Right atrium auricular region (tissue), 2 donors: ENCODE measurements around the gene FOLR2. TPM values are rescaled to one million over a fixed set of nuclear protein-coding genes. Genes with fewer than 3 reads are reported as not detected.
"Not testable (repeated sequence)": the region's sequence is repeated elsewhere in the genome, so short reads cannot be mapped to it uniquely, and the experiment has no call there.

Experiments used
- DNase-seq: peaks from one replicate; pipeline ENCODE4 v3.0.0-alpha.2; 2019; ENCODE audit warnings: low spot score
- H3K27ac ChIP-seq, 2 donors: fragments of 200-600 bp; sonication (generic); 1 replicate in 1 of 2; 2 replicates in 1 of 2; pipeline ENCODE4 v1.5.1; 2016 to 2019
- H3K27me3 ChIP-seq, 2 donors: fragments of 200-600 bp; sonication (generic); one replicate each; pipeline versions ENCODE4 v1.5.1 to v1.6.0; 2017 to 2019
- H3K36me3 ChIP-seq: fragments of 200-600 bp; sonication (generic); one replicate; pipeline ENCODE4 v1.5.1; 2016
- H3K4me1 ChIP-seq, 2 donors: fragments of 200-600 bp; sonication (generic); one replicate each; pipeline versions ENCODE4 v1.5.1 to v1.6.0; 2017 to 2019
- H3K4me3 ChIP-seq, 2 donors: fragments of 200-600 bp; sonication (generic); 1 replicate in 1 of 2; 2 replicates in 1 of 2; pipeline ENCODE4 v1.5.1; 2017 to 2019; ENCODE audit warnings: mild to moderate bottlenecking in 1 of 2, moderate library complexity in 1 of 2
- H3K9me3 ChIP-seq, 2 donors: fragments of 200-600 bp; sonication (generic); one replicate each; pipeline ENCODE4 v1.5.1; 2019
- total RNA-seq, 2 donors: library from RNA; depleted of rRNA; stranded (reverse); fragments of >200 nt; gene quantifications; one replicate each; pipeline ENCODE4 v1.1.0, GENCODE V29; 2016
- TF ChIP-seq, protein P1 (sequence below), 2 donors: fragments of 200-600 bp; sonication (generic); IDR thresholded peaks; one replicate each; pipeline ENCODE4 v1.5.1; 2019; ENCODE audit warnings: antibody characterized with exemption in 2 of 2

The FOLR2 gene
- total RNA-seq, 2 donors from 2014 or later: 10.8 to 32.5 TPM

GRCh38 chr11:72190631-72191071 is 25.9 kb upstream of the FOLR2 start:
- TF ChIP-seq, protein P1, sequence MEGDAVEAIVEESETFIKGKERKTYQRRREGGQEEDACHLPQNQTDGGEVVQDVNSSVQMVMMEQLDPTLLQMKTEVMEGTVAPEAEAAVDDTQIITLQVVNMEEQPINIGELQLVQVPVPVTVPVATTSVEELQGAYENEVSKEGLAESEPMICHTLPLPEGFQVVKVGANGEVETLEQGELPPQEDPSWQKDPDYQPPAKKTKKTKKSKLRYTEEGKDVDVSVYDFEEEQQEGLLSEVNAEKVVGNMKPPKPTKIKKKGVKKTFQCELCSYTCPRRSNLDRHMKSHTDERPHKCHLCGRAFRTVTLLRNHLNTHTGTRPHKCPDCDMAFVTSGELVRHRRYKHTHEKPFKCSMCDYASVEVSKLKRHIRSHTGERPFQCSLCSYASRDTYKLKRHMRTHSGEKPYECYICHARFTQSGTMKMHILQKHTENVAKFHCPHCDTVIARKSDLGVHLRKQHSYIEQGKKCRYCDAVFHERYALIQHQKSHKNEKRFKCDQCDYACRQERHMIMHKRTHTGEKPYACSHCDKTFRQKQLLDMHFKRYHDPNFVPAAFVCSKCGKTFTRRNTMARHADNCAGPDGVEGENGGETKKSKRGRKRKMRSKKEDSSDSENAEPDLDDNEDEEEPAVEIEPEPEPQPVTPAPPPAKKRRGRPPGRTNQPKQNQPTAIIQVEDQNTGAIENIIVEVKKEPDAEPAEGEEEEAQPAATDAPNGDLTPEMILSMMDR (IDR thresholded peaks at IDR 0.05): no peak
- H3K27me3 ChIP-seq: no peaks in the 10 kb centered on the region
- H3K4me3 ChIP-seq: no peak overlapping the region
- H3K9me3 ChIP-seq: no peaks in the 10 kb centered on the region
- no peaks in the 10 kb centered on the region for H3K36me3 ChIP-seq
- no peaks in the 10 kb centered on the region for H3K4me1 ChIP-seq
- no peak overlapping the region for H3K27ac ChIP-seq
- DNase-seq: no peak

DNA sequence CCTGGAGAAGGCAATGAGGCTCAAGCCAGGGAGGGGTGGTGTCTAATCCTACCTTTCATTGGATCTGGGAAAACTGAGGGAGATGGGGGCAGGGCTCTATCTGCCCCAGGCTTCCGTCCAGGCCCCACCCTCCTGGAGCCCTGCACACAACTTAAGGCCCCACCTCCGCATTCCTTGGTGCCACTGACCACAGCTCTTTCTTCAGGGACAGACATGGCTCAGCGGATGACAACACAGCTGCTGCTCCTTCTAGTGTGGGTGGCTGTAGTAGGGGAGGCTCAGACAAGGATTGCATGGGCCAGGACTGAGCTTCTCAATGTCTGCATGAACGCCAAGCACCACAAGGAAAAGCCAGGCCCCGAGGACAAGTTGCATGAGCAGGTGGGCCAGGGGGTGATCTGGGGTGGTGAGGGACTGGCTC is 24.6 kb upstream of the FOLR2 start, which contains the start of gene FOLR1:
TSS of gene FOLR1 (plus strand) at position 180 of the 421 bp plus-strand sequence. CDS start at position 214, 34 bp downstream.
- Histone ChIP-seq H3K4me1 (no peaks in the 10 kb centered on the region), H3K27me3 (no peaks in the 10 kb centered on the region), H3K27ac (no peak within 1 kb of the TSS), H3K4me3 (no peak within 1 kb of the TSS), H3K9me3 (no peaks in the 10 kb centered on the region), H3K36me3 (no peaks in the 10 kb centered on the region)
- TF ChIP-seq, protein P1 (IDR thresholded peaks at IDR 0.05): no peak
- no peak for DNase-seq

DNA sequence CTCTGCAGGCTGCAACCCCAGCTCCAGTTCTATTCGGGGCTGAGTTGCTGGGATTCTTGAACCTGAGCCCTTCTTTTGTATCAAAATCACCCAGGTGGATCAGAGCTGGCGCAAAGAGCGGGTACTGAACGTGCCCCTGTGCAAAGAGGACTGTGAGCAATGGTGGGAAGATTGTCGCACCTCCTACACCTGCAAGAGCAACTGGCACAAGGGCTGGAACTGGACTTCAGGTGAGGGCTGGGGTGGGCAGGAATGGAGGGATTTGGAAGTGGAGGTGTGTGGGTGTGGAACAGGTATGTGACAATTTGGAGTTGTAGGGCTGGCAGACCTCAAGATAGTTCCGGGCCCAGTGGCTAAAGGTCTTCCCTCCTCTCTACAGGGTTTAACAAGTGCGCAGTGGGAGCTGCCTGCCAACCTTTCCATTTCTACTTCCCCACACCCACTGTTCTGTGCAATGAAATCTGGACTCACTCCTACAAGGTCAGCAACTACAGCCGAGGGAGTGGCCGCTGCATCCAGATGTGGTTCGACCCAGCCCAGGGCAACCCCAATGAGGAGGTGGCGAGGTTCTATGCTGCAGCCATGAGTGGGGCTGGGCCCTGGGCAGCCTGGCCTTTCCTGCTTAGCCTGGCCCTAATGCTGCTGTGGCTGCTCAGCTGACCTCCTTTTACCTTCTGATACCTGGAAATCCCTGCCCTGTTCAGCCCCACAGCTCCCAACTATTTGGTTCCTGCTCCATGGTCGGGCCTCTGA is 20.9 kb upstream of the FOLR2 start:
- TF ChIP-seq, protein P1 (IDR thresholded peaks at IDR 0.05): no peak
- no peaks in the 10 kb centered on the region for H3K36me3 ChIP-seq
- H3K4me3 ChIP-seq: no peak overlapping the region
- no peaks in the 10 kb centered on the region for H3K4me1 ChIP-seq
- no peaks in the 10 kb centered on the region for H3K9me3 ChIP-seq
- no peak overlapping the region for H3K27ac ChIP-seq
- DNase-seq: no peak
- H3K27me3 ChIP-seq: no peaks in the 10 kb centered on the region

DNA sequence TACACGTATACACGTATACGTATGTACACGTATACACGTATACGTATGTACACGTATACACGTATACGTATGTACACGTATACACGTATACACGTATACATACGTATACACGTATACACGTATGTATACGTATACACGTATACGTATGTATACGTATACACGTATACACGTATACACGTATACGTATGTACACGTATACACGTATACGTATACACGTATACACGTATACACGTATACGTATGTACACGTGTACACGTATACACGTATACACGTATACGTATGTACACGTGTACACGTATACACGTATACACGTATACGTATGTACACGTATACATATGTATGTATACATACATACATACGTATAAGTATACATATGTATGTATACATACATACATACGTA is 15.1 kb upstream of the FOLR2 start:
- not testable (repeated sequence) for H3K27me3 ChIP-seq, H3K27ac ChIP-seq, H3K4me1 ChIP-seq, DNase-seq, H3K36me3 ChIP-seq, H3K9me3 ChIP-seq, H3K4me3 ChIP-seq

DNA sequence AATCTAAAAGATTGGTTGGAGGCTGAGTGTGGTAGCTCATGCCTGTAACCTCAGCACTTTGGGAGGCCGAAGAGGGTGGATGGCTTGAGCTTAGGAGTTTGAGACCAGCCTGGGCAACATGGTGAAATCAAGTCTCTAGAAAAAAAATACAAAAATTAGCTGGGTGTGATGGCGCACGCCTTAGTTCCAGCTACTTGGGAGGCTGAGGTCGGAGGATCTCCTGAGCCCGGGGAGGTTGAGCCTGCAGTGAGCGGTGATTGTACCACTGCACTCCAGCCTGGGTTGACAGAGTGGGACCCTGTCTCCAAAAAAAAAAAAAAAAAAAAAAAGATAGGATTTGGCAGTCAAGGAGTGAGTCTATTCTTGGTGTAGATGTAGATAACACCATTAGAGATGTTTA is 14.0 kb upstream of the FOLR2 start:
- no peaks in the 10 kb centered on the region for H3K9me3 ChIP-seq
- H3K36me3 ChIP-seq: no peaks in the 10 kb centered on the region
- no peaks in the 10 kb centered on the region for H3K27me3 ChIP-seq
- H3K27ac ChIP-seq: no peak overlapping the region
- DNase-seq: no peak
- TF ChIP-seq, protein P1 (IDR thresholded peaks at IDR 0.05): no peak
- H3K4me3 ChIP-seq: no peak overlapping the region
- H3K4me1 ChIP-seq: no peaks in the 10 kb centered on the region

GRCh38 chr11:72203163-72203562 is 13.4 kb upstream of the FOLR2 start:
- no peak overlapping the region for H3K27ac ChIP-seq
- no peaks in the 10 kb centered on the region for H3K9me3 ChIP-seq
- DNase-seq: no peak
- no peak overlapping the region for H3K4me3 ChIP-seq
- H3K4me1 ChIP-seq: no peaks in the 10 kb centered on the region
- H3K36me3 ChIP-seq: no peaks in the 10 kb centered on the region
- H3K27me3 ChIP-seq: no peaks in the 10 kb centered on the region
- TF ChIP-seq, protein P1 (IDR thresholded peaks at IDR 0.05): no peak
